Heart left ventricle (tissue), 13 donors: ENCODE measurements around the gene KCTD7.

Experiments
- CTCF ChIP-seq, 12 donors: fragments of 200-600 bp; sonication (generic) in 4 of 12; IDR thresholded peaks; one replicate each; pipeline versions ENCODE4 v1.5.0 to v1.8.0; 2018 to 2022; ENCODE audit warnings: antibody characterized with exemption in 12 of 12, mild to moderate bottlenecking in 5 of 12
- POLR2A ChIP-seq, 2 donors: fragments of 450-650 bp; IDR thresholded peaks; one replicate each; pipeline ENCODE4 v1.6.1; 2017; ENCODE audit warnings: antibody characterized with exemption in 2 of 2, mild to moderate bottlenecking in 2 of 2, moderate library complexity in 2 of 2
- donor health status: ischemic (EF 13 %, LVEDD 7.1; RV severe dilation, severe dysfunction).
- donor health status: DM: no; HTN: yes; CAD: no.
- donor health status: DM: no; HTN: no; CAD: no.
- donor health status: ischemic (EF 25% LVEDD 6.9; RV normal size, moderate dysfunction).
- donor health status: ischemic (EF 25% LVEDD 5.7; RV mildly dilated, moderate dysfunction).
- donor health status: ischemic (EF 35%, LVEDD 5.7; RV mildly dilated, moderate dysfunction).
- donor health status: nonischemic (EF 11% LVEDD 7.7; RV severe dilation, severe dysfunction).
- donor health status: DM: yes; HTN: yes; CAD: no.
- donor health status: PGD.
- donor health status: ischemic (EF 29% LVEDD 5.4; RV normal size, mild dysfunction).
- donor health status: nonischemic (EF 23%, LVEDD 6.1; RV moderate dilation, normal function).

GRCh38 chr7:66642186-66642585, 13.5 kb downstream of the KCTD7 start:
- TF ChIP-seq CTCF (IDR thresholded peaks at IDR 0.05) (no peak), POLR2A (IDR thresholded peaks at IDR 0.05) (no peak)
